Endothelial cell of umbilical vein (primary cell): ENCODE data around the gene HDAC8. TPM values are rescaled to one million over a fixed set of nuclear protein-coding genes. Genes with fewer than 3 reads are reported as not detected.
"Not testable (repeated sequence)": the region's sequence is repeated elsewhere in the genome, so short reads cannot be mapped to it uniquely, and the experiment has no call there.

ENCODE experiments used
- BruUV-seq: library from RNA; stranded (reverse); fragments of 400-500 nt; replicated peaks from 2 replicates; lab custom pipeline; 2021; lab: Mats Ljungman, UMichigan
- CTCF ChIA-PET: fragments of 300-600, 350-600 bp; sonication (Branson Sonifier 250); formaldehyde crosslinking; loops from one replicate; lab custom pipeline; 2021; ENCODE audit warnings: antibody characterized with exemption, inconsistent platforms; lab: Charles Lee
- POLR2A ChIA-PET: fragments of 300-600, 350-600 bp; sonication (Branson Sonifier 250); formaldehyde crosslinking; loops from one replicate; lab custom pipeline; 2021; ENCODE audit warnings: antibody characterized with exemption, inconsistent platforms; lab: Charles Lee
- DNase-seq: peaks from one replicate; pipeline ENCODE4 v3.0.0-alpha.2; 2011; ENCODE audit warnings: low read depth, low spot score
- FAIRE-seq: peaks from 2 replicates; lab custom pipeline; 2011; peaks lifted over from hg19 to GRCh38; lab: Jason Lieb, UNC
- H2AFZ ChIP-seq: 2 replicates; pipeline ENCODE4 v1.6.0; 2012; ENCODE audit warnings: low read depth, low read length, control low read depth, inconsistent platforms
- H3K27ac ChIP-seq: 2 replicates; pipeline ENCODE4 v1.5.1; 2011; ENCODE audit warnings: low read depth, mild to moderate bottlenecking, control low read depth, low read length, moderate library complexity; ENCODE audit not compliant: insufficient read depth
- H3K27me3 ChIP-seq, 2 experiments: 2 replicates each; pipeline versions ENCODE4 v1.6.0 to v1.6.1; 2011; ENCODE audit warnings: low read length in 2 of 2, mixed read lengths in 1 of 2; ENCODE audit not compliant: control insufficient read depth in 2 of 2, insufficient read depth in 2 of 2
- H3K36me3 ChIP-seq, 2 experiments: 2 replicates in 1 of 2; 3 replicates in 1 of 2; pipeline ENCODE4 v1.5.1; 2011; ENCODE audit warnings: low read length in 2 of 2, mild to moderate bottlenecking in 1 of 2, moderate library complexity in 1 of 2; ENCODE audit not compliant: control insufficient read depth in 2 of 2, insufficient read depth in 2 of 2; ENCODE audit errors: extremely low read depth in 1 of 2
- H3K4me1 ChIP-seq: 3 replicates; pipeline ENCODE4 v1.5.1; 2011; ENCODE audit warnings: mild to moderate bottlenecking, low read length; ENCODE audit not compliant: control insufficient read depth, insufficient read depth; ENCODE audit errors: extremely low read depth
- H3K4me2 ChIP-seq: 2 replicates; pipeline ENCODE4 v1.6.1; 2011; ENCODE audit warnings: low read length, control low read depth, mixed read lengths; ENCODE audit not compliant: insufficient read depth
- H3K4me3 ChIP-seq, 3 experiments: fragments of 200-600 bp in 1 of 3; sonication (generic), shearing (Covaris generic) in 1 of 3; replicated peaks in 1 of 3; 2 replicates each; pipeline ENCODE4 v1.5.1; 2011 to 2016; ENCODE audit warnings: control low read depth in 3 of 3, low read length in 3 of 3, mild to moderate bottlenecking in 2 of 3, inconsistent platforms in 1 of 3, low read depth in 1 of 3, moderate library complexity in 1 of 3; ENCODE audit not compliant: insufficient read depth in 1 of 3
- H3K79me2 ChIP-seq: 2 replicates; pipeline ENCODE4 v1.6.0; 2012; ENCODE audit warnings: low read length, inconsistent platforms; ENCODE audit not compliant: control insufficient read depth, insufficient read depth
- H3K9ac ChIP-seq: replicated peaks from 2 replicates; pipeline ENCODE3; 2011; ENCODE audit warnings: low read length, control low read depth; ENCODE audit not compliant: insufficient read depth; ENCODE audit errors: extremely low read depth
- H3K9me1 ChIP-seq: replicated peaks from 3 replicates; pipeline ENCODE4 v1.6.0; 2011; ENCODE audit warnings: mild to moderate bottlenecking, low read length; ENCODE audit not compliant: control insufficient read depth, insufficient read depth; ENCODE audit errors: extremely low read depth
- H3K9me3 ChIP-seq: replicated peaks from 2 replicates; pipeline ENCODE4 v1.5.1; 2012; ENCODE audit warnings: low read length, inconsistent platforms; ENCODE audit not compliant: control insufficient read depth, insufficient read depth
- H4K20me1 ChIP-seq: replicated peaks from 2 replicates; pipeline ENCODE3; 2011; ENCODE audit warnings: mild to moderate bottlenecking, low read length; ENCODE audit not compliant: control insufficient read depth, insufficient read depth; ENCODE audit errors: extremely low read depth
- CTCF ChIP-seq, 2 donors: IDR thresholded peaks; 1 replicate in 1 of 2; 2 replicates in 1 of 2; pipeline ENCODE4 v1.5.1; 2011; ENCODE audit warnings: low read length in 2 of 2, mild to moderate bottlenecking in 2 of 2, moderate library complexity in 2 of 2, control low read depth in 1 of 2, inconsistent platforms in 1 of 2, low read depth in 1 of 2; ENCODE audit not compliant: insufficient read depth in 1 of 2; ENCODE audit errors: extremely low read depth in 1 of 2
- EZH2 ChIP-seq: IDR thresholded peaks from 2 replicates; pipeline ENCODE4 v1.6.1; 2012; ENCODE audit warnings: borderline replicate concordance, low read depth, mild to moderate bottlenecking, moderate library complexity, low read length, inconsistent platforms; ENCODE audit not compliant: severe bottlenecking
- FOS ChIP-seq: IDR thresholded peaks from 2 replicates; pipeline ENCODE4 v1.6.1; 2011; ENCODE audit warnings: mild to moderate bottlenecking, low read length, moderate library complexity, borderline replicate concordance; ENCODE audit not compliant: insufficient read depth
- GATA2 ChIP-seq: IDR thresholded peaks from 2 replicates; pipeline ENCODE4 v1.7.0; 2011; ENCODE audit warnings: low read depth, mild to moderate bottlenecking, moderate library complexity, mixed read lengths, low read length; ENCODE audit not compliant: insufficient read length, insufficient read depth
- JUN ChIP-seq: IDR thresholded peaks from 2 replicates; pipeline ENCODE4 v1.6.1; 2011; ENCODE audit warnings: borderline replicate concordance, low read depth; ENCODE audit not compliant: insufficient read length, insufficient read depth
- MAX ChIP-seq: IDR thresholded peaks from 2 replicates; pipeline ENCODE4 v1.6.1; 2011; ENCODE audit not compliant: insufficient read depth, insufficient read length
- MYC ChIP-seq: IDR thresholded peaks from one replicate; pipeline ENCODE4 v1.6.1; 2011; ENCODE audit warnings: mild to moderate bottlenecking, low read depth, low read length
- POLR2A ChIP-seq: IDR thresholded peaks from 2 replicates; pipeline ENCODE4 v1.6.1; 2012; ENCODE audit warnings: low read depth, mild to moderate bottlenecking, control low read depth, low read length
- POLR2AphosphoS5 ChIP-seq: IDR thresholded peaks from 2 replicates; pipeline ENCODE4 v1.6.1; 2012; ENCODE audit warnings: low read depth, mild to moderate bottlenecking, control low read depth, low read length, moderate library complexity; ENCODE audit not compliant: insufficient read depth
- dilution Hi-C: fragments of 300-500 bp; cut with MboI; formaldehyde crosslinking; loops from one replicate; pipeline ENCODE4 v1.15.0; 2019; ENCODE audit warnings: low sequenced_read_pairs; ENCODE audit not compliant: extremely low pct_ligation_motif_present
- intact Hi-C: fragments of 100-400 bp; cut with micrococcal nuclease; formaldehyde crosslinking; loops from one replicate; pipeline ENCODE4 v1.10.0; 2022
- polyA plus RNA-seq, 4 experiments: library from polyadenylated mRNA; depleted of rRNA in 3 of 4; stranded (reverse) in 3 of 4; unstranded in 1 of 4; fragments of >200 nt; gene quantifications; 2 replicates each; pipeline versions ENCODE4 v1.2.1 to v1.2.3, GENCODE V29; 2011 to 2012; ENCODE audit warnings: missing spikeins in 1 of 4
- total RNA-seq: library from RNA; stranded (reverse); gene quantifications from 2 replicates; pipeline ENCODE4 v1.2.3, GENCODE V29; 2021

Gene HDAC8
- total and polyA plus RNA-seq, 2 donors (not counting 3 experiments of a cell fraction or from before 2014, with no cell fraction given): 17.6 to 37.2 TPM

DNA sequence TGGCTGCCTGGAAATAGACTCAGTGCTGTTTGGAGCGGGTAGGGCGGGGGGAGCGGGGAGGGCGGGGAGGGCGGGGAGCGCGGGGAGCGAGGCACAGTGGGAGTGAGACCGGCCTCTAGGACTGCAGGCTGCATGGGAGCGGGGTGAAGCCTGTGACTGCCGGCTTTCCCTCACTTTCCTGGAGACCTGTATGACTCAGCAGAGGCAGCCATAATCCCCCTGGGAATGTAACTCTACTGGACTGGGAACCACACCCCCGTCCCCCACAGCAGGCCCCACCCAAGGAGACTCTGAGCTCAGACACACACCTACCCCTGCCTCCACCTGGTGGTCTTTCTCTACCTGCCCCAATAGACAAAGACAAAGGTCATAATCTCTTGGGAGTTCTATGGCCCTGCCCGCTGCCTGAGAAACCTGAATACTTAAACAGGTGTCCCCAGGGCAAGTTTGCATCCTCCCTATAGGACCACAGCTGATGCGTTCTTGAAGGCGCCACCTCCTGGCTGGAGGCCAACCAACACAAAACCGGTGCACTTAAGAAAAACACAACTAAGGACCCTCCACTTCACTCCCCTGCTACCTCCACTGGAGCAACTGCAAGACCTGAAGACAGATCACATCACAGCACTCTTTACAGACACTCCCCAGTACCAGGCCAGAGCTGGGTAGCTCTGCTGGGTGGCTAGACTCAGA, 18.0 kb downstream of the HDAC8 start:
- Histone ChIP-seq H3K27ac (no peak overlapping the region), H3K4me2 (no peak overlapping the region), H3K4me3 (no peak overlapping the region), H3K9ac (no peak overlapping the region), H3K27me3 (no peaks in the 10 kb centered on the region), H3K4me1 (no peaks in the 10 kb centered on the region), H3K9me3 (no peaks in the 10 kb centered on the region), H3K9me1 (no peaks in the 10 kb centered on the region), H3K36me3 (no peaks in the 10 kb centered on the region), H4K20me1 (no peaks in the 10 kb centered on the region), H3K79me2 (peaks cover 2% of the 10 kb centered on the region), H2AFZ (no peak overlapping the region)
- POLR2A ChIA-PET: no interaction called here
- dilution Hi-C loops: no loop called here
- FAIRE-seq: no peak
- DNase-seq: no peak
- CTCF ChIA-PET: interaction anchor here (1.3 to 1.8 kb wide), 2 partner anchors 8 to 14 kb away, joined by 4 to 5 read pairs; no protein-coding TSS in a partner anchor
- intact Hi-C loops: no loop called here
- no peak for TF ChIP-seq POLR2A
- no peak for TF ChIP-seq FOS
- no peak for TF ChIP-seq MYC
- TF ChIP-seq GATA2: no peak
- no peak for TF ChIP-seq CTCF (IDR thresholded peaks at IDR 0.05; ENCODE audit: extremely low read depth in 1 of 2, insufficient read depth in 1 of 2, low read depth in 1 of 2, low read length in 2 of 2)
- no peak for TF ChIP-seq EZH2
- TF ChIP-seq MAX: no peak
- no peak for TF ChIP-seq POLR2AphosphoS5
- TF ChIP-seq JUN: no peak
- no TSS peak for BruUV-seq

GRCh38 chrX:72552443-72552842, 20.2 kb downstream of the HDAC8 start:
- BruUV-seq, H3K36me3 ChIP-seq, H3K9me3 ChIP-seq, H3K4me3 ChIP-seq, FAIRE-seq, H3K27ac ChIP-seq, intact Hi-C loops, H3K79me2 ChIP-seq, POLR2A ChIA-PET, H3K4me2 ChIP-seq, CTCF ChIA-PET, H3K9ac ChIP-seq, H2AFZ ChIP-seq, H3K9me1 ChIP-seq, H4K20me1 ChIP-seq, dilution Hi-C loops, H3K4me1 ChIP-seq, DNase-seq, H3K27me3 ChIP-seq: not testable (repeated sequence)
